Activated CD4-positive, alpha-beta T cell treated with anti-CD3 and anti-CD28 coated beads, Interleukin-2, Interleukin-4, amounts not matched to agents 100 ng/mL and 50 ng/mL, durations not matched to agents 16 hours and 8 hours (primary cell): ENCODE data around the gene MED15.

Experiments
- DNase-seq: peaks from one replicate; pipeline ENCODE4 v3.0.0-alpha.2; 2020; ENCODE audit warnings: low spot score

The MED15 gene

GRCh38 chr22:20626811-20627210 is 119.4 kb downstream of the MED15 start:
- DNase-seq: no peak

GRCh38 chr22:20627432-20627831 is 120.0 kb downstream of the MED15 start:
- DNase-seq: no peak

GRCh38 chr22:20628081-20628939 is 120.9 kb downstream of the MED15 start:
- DNase-seq: no peak

GRCh38 chr22:20629401-20629800 is 122.0 kb downstream of the MED15 start:
- DNase-seq: no peak

GRCh38 chr22:20630873-20631617 is 123.6 kb downstream of the MED15 start:
- DNase-seq: no peak

- no peak for DNase-seq
Observed at GRCh38 chr22:20632082-20632481, 124.7 kb downstream of the MED15 start.

- DNase-seq: no peak
Observed at GRCh38 chr22:20632518-20632917, 125.1 kb downstream of the MED15 start.

- no peak for DNase-seq
Observed at GRCh38 chr22:20634560-20635226, 127.3 kb downstream of the MED15 start.

GRCh38 chr22:20635227-20635591 is 127.8 kb downstream of the MED15 start:
- DNase-seq: no peak

- no peak for DNase-seq
Observed at GRCh38 chr22:20636075-20636812, 128.8 kb downstream of the MED15 start.

GRCh38 chr22:20636945-20637344 is 129.5 kb downstream of the MED15 start:
- DNase-seq: no peak
